Right atrium auricular region (tissue), 2 donors: ENCODE data around the gene KIRREL3. TPM values are rescaled to one million over a fixed set of nuclear protein-coding genes. Genes with fewer than 3 reads are reported as not detected.

Experiments used
- DNase-seq: peaks from one replicate; pipeline ENCODE4 v3.0.0-alpha.2; 2019; ENCODE audit warnings: low spot score
- H3K27ac ChIP-seq, 2 donors: fragments of 200-600 bp; sonication (generic); 1 replicate in 1 of 2; 2 replicates in 1 of 2; pipeline ENCODE4 v1.5.1; 2016 to 2019
- H3K27me3 ChIP-seq, 2 donors: fragments of 200-600 bp; sonication (generic); one replicate each; pipeline versions ENCODE4 v1.5.1 to v1.6.0; 2017 to 2019
- H3K36me3 ChIP-seq: fragments of 200-600 bp; sonication (generic); one replicate; pipeline ENCODE4 v1.5.1; 2016
- H3K4me1 ChIP-seq, 2 donors: fragments of 200-600 bp; sonication (generic); one replicate each; pipeline versions ENCODE4 v1.5.1 to v1.6.0; 2017 to 2019
- H3K4me3 ChIP-seq, 2 donors: fragments of 200-600 bp; sonication (generic); 1 replicate in 1 of 2; 2 replicates in 1 of 2; pipeline ENCODE4 v1.5.1; 2017 to 2019; ENCODE audit warnings: mild to moderate bottlenecking in 1 of 2, moderate library complexity in 1 of 2
- H3K9me3 ChIP-seq, 2 donors: fragments of 200-600 bp; sonication (generic); one replicate each; pipeline ENCODE4 v1.5.1; 2019
- CTCF ChIP-seq, 2 donors: fragments of 200-600 bp; sonication (generic); IDR thresholded peaks; one replicate each; pipeline ENCODE4 v1.5.1; 2019; ENCODE audit warnings: antibody characterized with exemption in 2 of 2
- total RNA-seq, 2 donors: library from RNA; depleted of rRNA; stranded (reverse); fragments of >200 nt; gene quantifications; one replicate each; pipeline ENCODE4 v1.1.0, GENCODE V29; 2016

The KIRREL3 gene
- total RNA-seq, 2 donors from 2014 or later = 0.51 to 0.74 TPM

GRCh38 chr11:126543691-126544090, 456.9 kb downstream of the KIRREL3 start:
- H3K36me3 ChIP-seq = no peaks in the 10 kb centered on the region
- no peak overlapping the region for H3K27ac ChIP-seq
- DNase-seq = no peak
- no peak overlapping the region for H3K4me3 ChIP-seq
- TF ChIP-seq CTCF (IDR thresholded peaks at IDR 0.05) = no peak
- no peaks in the 10 kb centered on the region for H3K4me1 ChIP-seq
- H3K27me3 ChIP-seq = no peaks in the 10 kb centered on the region
- H3K9me3 ChIP-seq = no peaks in the 10 kb centered on the region

DNA sequence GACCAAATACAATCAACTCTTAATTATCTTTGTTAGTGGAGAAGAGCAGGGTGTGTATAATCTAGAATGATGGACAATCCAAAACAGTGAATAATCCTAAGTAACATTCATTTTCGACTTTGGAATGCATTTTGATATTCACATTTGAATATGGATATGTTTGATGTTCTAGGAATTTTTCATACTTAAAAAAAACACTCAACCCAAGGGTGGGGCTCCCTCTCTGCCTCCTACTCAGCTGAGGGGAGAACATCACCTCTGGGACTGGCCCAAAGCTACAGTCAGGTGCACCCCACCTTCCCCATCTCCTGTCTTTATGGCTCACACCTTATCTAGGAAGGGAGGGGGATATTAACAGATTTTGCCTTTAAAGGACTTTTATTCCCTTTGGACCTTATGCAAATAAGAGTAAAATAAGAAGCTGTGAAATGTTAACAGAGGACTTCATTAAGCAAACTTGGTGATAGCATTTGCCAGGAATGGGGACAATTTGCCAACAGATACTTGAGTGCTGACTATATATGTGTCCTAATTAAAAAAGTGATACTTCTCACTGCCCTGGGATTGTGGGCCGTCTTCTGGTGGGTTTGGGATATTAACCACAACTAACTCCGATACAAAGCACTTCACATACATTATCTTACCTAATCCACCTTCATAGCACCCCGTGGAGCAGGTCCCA, 458.1 kb downstream of the KIRREL3 start:
- H3K4me1 ChIP-seq = no peaks in the 10 kb centered on the region
- H3K4me3 ChIP-seq = no peak overlapping the region
- no peak for TF ChIP-seq CTCF (IDR thresholded peaks at IDR 0.05)
- no peaks in the 10 kb centered on the region for H3K9me3 ChIP-seq
- DNase-seq = no peak
- no peaks in the 10 kb centered on the region for H3K27me3 ChIP-seq
- no peak overlapping the region for H3K27ac ChIP-seq
- no peaks in the 10 kb centered on the region for H3K36me3 ChIP-seq

DNA sequence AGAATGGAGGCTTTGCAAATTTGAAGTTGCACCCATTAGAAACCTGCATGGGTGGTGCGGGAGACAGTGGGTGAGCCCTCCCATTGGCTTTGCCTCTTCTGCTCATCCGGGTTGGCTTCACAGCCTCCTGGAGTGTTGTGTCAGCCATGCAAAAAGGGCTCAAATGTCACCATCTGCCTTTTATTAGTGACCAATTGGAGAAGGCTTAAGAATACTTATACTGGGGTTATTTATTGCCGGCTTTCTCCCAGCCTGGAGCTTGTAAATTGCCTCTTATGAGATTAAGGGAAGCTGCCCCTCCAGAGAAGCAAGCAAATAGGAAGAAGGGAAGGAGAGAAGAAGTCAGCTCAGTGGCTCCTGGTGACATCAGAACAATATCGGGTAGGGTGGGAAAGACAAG, 462.5 kb downstream of the KIRREL3 start:
- no peaks in the 10 kb centered on the region for H3K27me3 ChIP-seq
- H3K4me3 ChIP-seq = no peak overlapping the region
- H3K9me3 ChIP-seq = no peaks in the 10 kb centered on the region
- H3K4me1 ChIP-seq = no peaks in the 10 kb centered on the region
- TF ChIP-seq CTCF (IDR thresholded peaks at IDR 0.05) = no peak
- H3K36me3 ChIP-seq = no peaks in the 10 kb centered on the region
- no peak for DNase-seq
- no peak overlapping the region for H3K27ac ChIP-seq

GRCh38 chr11:126537492-126537891, 463.1 kb downstream of the KIRREL3 start:
- no peaks in the 10 kb centered on the region for H3K27me3 ChIP-seq

DNA sequence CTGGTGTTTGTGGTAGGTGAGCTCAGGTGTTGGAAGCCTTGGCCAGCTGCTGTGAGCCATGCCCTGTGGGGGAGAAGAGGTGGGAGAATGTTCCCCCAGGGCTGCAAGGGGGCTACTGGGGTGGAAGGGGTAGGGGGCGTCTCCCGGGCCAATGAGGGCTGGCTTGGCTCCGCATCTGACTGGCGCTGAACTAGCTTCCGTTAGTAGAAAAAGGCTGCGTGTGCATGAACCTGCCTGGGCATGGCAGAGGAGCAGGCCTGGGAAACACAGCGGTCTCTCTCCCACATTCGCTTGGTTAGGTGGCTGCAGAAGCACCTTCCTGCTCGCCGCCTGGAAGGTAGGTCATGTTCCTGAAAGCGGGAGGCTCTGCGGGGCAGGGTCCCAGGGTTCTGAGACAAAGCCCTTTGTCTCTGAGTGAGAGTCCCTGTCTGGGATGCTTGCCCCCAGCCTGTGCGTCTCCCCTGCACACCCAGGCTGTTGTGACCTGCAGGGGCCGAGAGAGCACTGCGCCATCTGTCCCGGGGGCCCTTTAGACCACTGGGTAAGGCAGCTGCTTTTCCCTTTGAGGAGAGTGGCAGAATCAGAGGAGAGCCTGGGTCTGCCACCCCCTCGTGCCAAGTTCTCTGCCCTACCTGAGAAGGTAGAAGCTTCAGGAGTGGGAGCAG, 466.3 kb downstream of the KIRREL3 start:
- Histone ChIP-seq H3K4me1 (no peaks in the 10 kb centered on the region), H3K4me3 (no peak overlapping the region), H3K9me3 (no peaks in the 10 kb centered on the region), H3K27ac (no peak overlapping the region), H3K36me3 (no peaks in the 10 kb centered on the region), H3K27me3 (no peaks in the 10 kb centered on the region)
- no peak for DNase-seq
- TF ChIP-seq CTCF (IDR thresholded peaks at IDR 0.05) = no peak

More at GRCh38 chr11:126537492-126537891, 463.1 kb downstream of the KIRREL3 start:
- Histone ChIP-seq H3K27ac (no peak overlapping the region), H3K4me3 (no peak overlapping the region), H3K36me3 (no peaks in the 10 kb centered on the region), H3K4me1 (no peaks in the 10 kb centered on the region), H3K9me3 (no peaks in the 10 kb centered on the region)
- no peak for TF ChIP-seq CTCF (IDR thresholded peaks at IDR 0.05)
- no peak for DNase-seq
